Transverse colon (tissue), 4 donors: ENCODE measurements around the gene SPEF2. TPM values are rescaled to one million over a fixed set of nuclear protein-coding genes. Genes with fewer than 3 reads are reported as not detected.

ENCODE experiments used
- DNase-seq: peaks from one replicate; pipeline ENCODE4 v3.0.0-alpha.2; 2019
- H3K27ac ChIP-seq, 4 donors: fragments of 200-600 bp; sonication (generic); 2 replicates each; pipeline ENCODE4 v1.5.1; 2016 to 2018; ENCODE audit warnings: inconsistent platforms in 4 of 4
- H3K27me3 ChIP-seq: fragments of 200-600 bp; sonication (generic); 2 replicates; pipeline ENCODE4 v1.5.1; 2017; ENCODE audit warnings: inconsistent platforms
- H3K36me3 ChIP-seq, 4 donors: fragments of 200-600 bp; sonication (generic); 2 replicates each; pipeline ENCODE4 v1.5.1; 2017 to 2019; ENCODE audit warnings: inconsistent platforms in 4 of 4
- H3K4me1 ChIP-seq, 4 donors: fragments of 200-600 bp; sonication (generic); 2 replicates each; pipeline ENCODE4 v1.5.1; 2017 to 2020; ENCODE audit warnings: inconsistent platforms in 4 of 4
- H3K4me3 ChIP-seq, 4 donors: fragments of 200-600 bp; sonication (generic); 1 replicate in 1 of 4; 2 replicates in 3 of 4; pipeline versions ENCODE4 v1.5.1 to v1.6.1; 2017 to 2019; ENCODE audit warnings: inconsistent platforms in 4 of 4
- H3K9me3 ChIP-seq, 2 donors: fragments of 200-600 bp; sonication (generic); 2 replicates each; pipeline ENCODE4 v1.5.1; 2017 to 2019; ENCODE audit warnings: inconsistent platforms in 2 of 2
- EP300 ChIP-seq: sonication (generic); formaldehyde crosslinking; IDR thresholded peaks from one replicate; pipeline ENCODE4 v1.6.1; 2017; ENCODE audit warnings: antibody characterized with exemption, low read depth
- POLR2A ChIP-seq: fragments of 450-650 bp; IDR thresholded peaks from one replicate; pipeline ENCODE4 v1.6.1; 2016; ENCODE audit warnings: antibody characterized with exemption, mild to moderate bottlenecking, moderate library complexity
- POLR2AphosphoS5 ChIP-seq, 3 donors: sonication (generic); formaldehyde crosslinking; IDR thresholded peaks; one replicate each; pipeline ENCODE4 v1.6.1; 2016; ENCODE audit warnings: antibody characterized with exemption in 3 of 3
- WGBS, 2 donors: methylation state at CpG; one replicate each; pipeline ENCODE4 v1.1.5; 2018; ENCODE audit warnings: low coverage in 1 of 2; 5-methylcytosine and 5-hydroxymethylcytosine counted together
- in situ Hi-C, 4 donors: fragments of 200-750 bp; cut with MboI; loops; one replicate each; pipeline versions ENCODE4 v1.15.0 to v1.15.1; 2017; ENCODE audit warnings: low sequenced_read_pairs in 3 of 4, low pct_ligation_motif_present in 1 of 4, low pct_unique_long_range_greater_than_20kb in 1 of 4
- intact Hi-C: fragments of 100-400 bp; cut with DNase I; formaldehyde crosslinking; loops from one replicate; pipeline ENCODE4 v1.15.1; 2023; ENCODE audit warnings: low total_unique reads
- total RNA-seq, 4 donors: library from RNA; depleted of rRNA; stranded (reverse); fragments of >200 nt; gene quantifications; one replicate each; pipeline ENCODE4 v1.1.0, GENCODE V29; 2016
- TF ChIP-seq, protein P1 (sequence below), 5 experiments: fragments of 200-600 bp in 3 of 5; fragments of 450-650 bp in 2 of 5; sonication (generic) in 3 of 5; IDR thresholded peaks; 1 replicate in 2 of 5; 2 replicates in 3 of 5; pipeline ENCODE4 v1.5.1; 2016 to 2017; ENCODE audit warnings: antibody characterized with exemption in 5 of 5, inconsistent platforms in 3 of 5, mild to moderate bottlenecking in 2 of 5, moderate library complexity in 1 of 5

Gene SPEF2
- total RNA-seq, 4 donors from 2014 or later, result 2.4 to 9.4 (median 5.1) TPM; not detected in 1

DNA sequence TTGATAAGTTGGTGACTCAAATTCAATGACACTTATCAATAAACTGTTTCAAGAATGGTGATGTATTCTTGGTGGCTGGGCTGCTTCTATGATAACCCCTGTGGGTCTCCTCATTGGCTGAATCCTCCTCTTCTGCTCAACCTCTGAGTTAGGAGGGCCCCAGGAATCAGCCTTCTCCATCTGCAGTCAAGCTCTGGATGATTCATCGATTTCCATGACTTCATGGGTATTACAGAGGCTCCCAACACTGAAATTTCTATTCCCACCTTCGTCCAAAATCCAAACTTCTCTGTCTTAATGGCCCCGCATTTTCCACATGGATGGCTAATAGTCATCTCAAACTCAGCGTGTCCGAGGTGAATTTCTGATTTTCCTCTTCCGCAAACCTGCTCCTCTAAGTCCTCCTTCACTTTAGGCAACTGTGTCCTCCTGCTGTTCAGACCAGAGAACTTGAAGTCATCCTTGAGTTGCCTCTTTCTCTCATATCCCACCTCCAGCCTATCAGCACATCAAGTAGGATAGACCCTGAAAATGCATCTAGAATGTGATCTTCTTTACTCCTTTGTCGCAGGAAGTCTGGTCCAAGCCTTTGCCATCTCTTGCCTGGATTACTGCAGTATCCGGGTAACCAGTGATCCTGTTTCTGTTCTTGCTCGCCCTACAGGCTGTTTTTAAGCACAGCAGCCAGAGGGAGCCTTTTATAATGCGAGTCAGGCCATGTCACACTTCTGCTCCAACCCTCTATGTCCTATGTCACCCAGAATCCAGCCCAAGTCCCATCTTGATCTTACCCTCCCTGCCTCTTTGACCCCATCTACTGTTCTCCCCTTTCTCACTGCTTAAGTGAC lies 197.7 kb downstream of the SPEF2 start:
- no peak overlapping the region for H3K27ac ChIP-seq
- in situ Hi-C loops (no loop called here), intact Hi-C loops (no loop called here)
- no peaks in the 10 kb centered on the region for H3K36me3 ChIP-seq
- no peaks in the 10 kb centered on the region for H3K27me3 ChIP-seq
- H3K9me3 ChIP-seq, result no peaks in the 10 kb centered on the region
- no peak for TF ChIP-seq POLR2A
- TF ChIP-seq, protein P1, sequence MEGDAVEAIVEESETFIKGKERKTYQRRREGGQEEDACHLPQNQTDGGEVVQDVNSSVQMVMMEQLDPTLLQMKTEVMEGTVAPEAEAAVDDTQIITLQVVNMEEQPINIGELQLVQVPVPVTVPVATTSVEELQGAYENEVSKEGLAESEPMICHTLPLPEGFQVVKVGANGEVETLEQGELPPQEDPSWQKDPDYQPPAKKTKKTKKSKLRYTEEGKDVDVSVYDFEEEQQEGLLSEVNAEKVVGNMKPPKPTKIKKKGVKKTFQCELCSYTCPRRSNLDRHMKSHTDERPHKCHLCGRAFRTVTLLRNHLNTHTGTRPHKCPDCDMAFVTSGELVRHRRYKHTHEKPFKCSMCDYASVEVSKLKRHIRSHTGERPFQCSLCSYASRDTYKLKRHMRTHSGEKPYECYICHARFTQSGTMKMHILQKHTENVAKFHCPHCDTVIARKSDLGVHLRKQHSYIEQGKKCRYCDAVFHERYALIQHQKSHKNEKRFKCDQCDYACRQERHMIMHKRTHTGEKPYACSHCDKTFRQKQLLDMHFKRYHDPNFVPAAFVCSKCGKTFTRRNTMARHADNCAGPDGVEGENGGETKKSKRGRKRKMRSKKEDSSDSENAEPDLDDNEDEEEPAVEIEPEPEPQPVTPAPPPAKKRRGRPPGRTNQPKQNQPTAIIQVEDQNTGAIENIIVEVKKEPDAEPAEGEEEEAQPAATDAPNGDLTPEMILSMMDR (IDR thresholded peaks at IDR 0.05), result peak in 3 of 5 experiments; percentile 7 to 47 (median 28)
- H3K4me1 ChIP-seq, result no peaks in the 10 kb centered on the region
- 81 to 91% methylated on average over 5 to 10 of the region's 10 CpGs for WGBS, 2 donors
- no peak overlapping the region for H3K4me3 ChIP-seq
- DNase-seq, result no peak

DNA sequence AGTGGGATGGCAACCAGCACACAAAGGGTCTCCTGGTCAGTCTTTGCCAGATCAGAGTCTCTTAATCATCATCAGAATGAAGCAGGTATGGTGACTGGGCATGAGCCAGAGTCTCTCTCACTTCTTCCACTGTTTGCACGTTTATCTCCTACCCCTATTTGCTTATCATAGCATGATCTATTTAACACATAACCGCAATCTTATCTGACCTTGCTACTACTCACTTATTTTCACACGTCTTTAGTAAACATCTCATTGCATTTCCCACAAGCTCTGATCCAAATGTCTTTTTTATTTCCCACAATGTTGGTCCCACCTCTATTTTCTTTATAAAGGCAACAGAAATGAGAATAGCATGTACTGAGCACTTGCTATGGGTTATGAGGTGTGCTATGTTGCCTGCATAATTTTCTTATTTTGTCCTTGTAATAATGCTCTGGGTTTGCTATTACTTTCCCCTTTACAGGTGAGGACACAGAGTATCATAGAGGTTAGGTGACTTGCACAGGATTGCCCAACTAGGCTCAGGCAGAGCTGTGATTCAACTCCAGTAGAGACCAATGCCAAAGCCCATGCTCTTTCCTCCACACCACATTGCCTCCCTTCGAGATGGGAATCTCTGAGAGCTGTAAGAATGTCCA lies 199.3 kb downstream of the SPEF2 start:
- Histone ChIP-seq H3K4me1 (no peaks in the 10 kb centered on the region), H3K9me3 (no peaks in the 10 kb centered on the region), H3K36me3 (no peaks in the 10 kb centered on the region), H3K27ac (peak overlapping the region in 1 of 4 donors; percentile 15), H3K4me3 (no peak overlapping the region), H3K27me3 (no peaks in the 10 kb centered on the region)
- intact Hi-C loops (no loop called here), in situ Hi-C loops (no loop called here)
- TF ChIP-seq EP300 (no peak), POLR2A (peak; percentile 30), POLR2AphosphoS5 (IDR thresholded peaks at IDR 0.05) (peak in 1 of 3 donors; percentile 45)
- TF ChIP-seq, protein P1 (IDR thresholded peaks at IDR 0.05), result no peak
- DNase-seq, result no peak
- WGBS, 2 donors, result 43 to 44% methylated on average over 4 of the region's 4 CpGs

- H3K4me3 ChIP-seq, result no peak overlapping the region
- intact Hi-C loops, result no loop called here
- no peaks in the 10 kb centered on the region for H3K4me1 ChIP-seq
- in situ Hi-C loops, result no loop called here
- no peak overlapping the region for H3K27ac ChIP-seq
- no peak for DNase-seq
- no peaks in the 10 kb centered on the region for H3K27me3 ChIP-seq
- H3K36me3 ChIP-seq, result no peaks in the 10 kb centered on the region
- H3K9me3 ChIP-seq, result no peaks in the 10 kb centered on the region
- TF ChIP-seq, protein P1 (IDR thresholded peaks at IDR 0.05), result no peak
- no peak for TF ChIP-seq POLR2AphosphoS5 (IDR thresholded peaks at IDR 0.05)
- TF ChIP-seq EP300, result no peak
- TF ChIP-seq POLR2A, result no peak
- 72 to 79% methylated on average over 2 of the region's 2 CpGs for WGBS, 2 donors
These were observed 201.4 kb downstream of the SPEF2 start for GRCh38 chr5:35819026-35819425.

GRCh38 chr5:35819668-35820067 lies 202.0 kb downstream of the SPEF2 start:
- no peak for DNase-seq
- Histone ChIP-seq H3K36me3 (no peaks in the 10 kb centered on the region), H3K4me3 (no peak overlapping the region), H3K27ac (no peak overlapping the region), H3K9me3 (no peaks in the 10 kb centered on the region), H3K4me1 (no peaks in the 10 kb centered on the region), H3K27me3 (no peaks in the 10 kb centered on the region)
- intact Hi-C loops, result no loop called here
- TF ChIP-seq, protein P1 (IDR thresholded peaks at IDR 0.05), result no peak
- TF ChIP-seq POLR2A, result no peak
- TF ChIP-seq POLR2AphosphoS5 (IDR thresholded peaks at IDR 0.05), result no peak
- no peak for TF ChIP-seq EP300
- WGBS, 2 donors, result 64 to 87% methylated on average over 1 of the region's 1 CpG
- in situ Hi-C loops, result no loop called here
